Mammary epithelial cell (primary cell): ENCODE measurements around the gene MEGF8.

Experiments used
- EZH2 ChIP-seq: IDR thresholded peaks from 2 replicates; pipeline ENCODE4 v1.6.1; 2012; ENCODE audit warnings: low read length, inconsistent platforms, borderline replicate concordance
- TF ChIP-seq, protein P1 (sequence below), 2 donors: IDR thresholded peaks in 1 of 2; conservative IDR thresholded peaks in 1 of 2; 2 replicates each; pipeline ENCODE4 v1.5.1; 2011 to 2012; ENCODE audit warnings: inconsistent platforms in 2 of 2, low read length in 2 of 2, mild to moderate bottlenecking in 2 of 2, control low read depth in 1 of 2, low read depth in 1 of 2; ENCODE audit not compliant: insufficient read depth in 1 of 2; ENCODE audit errors: extremely low read depth in 1 of 2

GRCh38 chr19:42392165-42392564, 66.7 kb downstream of the MEGF8 start:
- TF ChIP-seq, protein P1, sequence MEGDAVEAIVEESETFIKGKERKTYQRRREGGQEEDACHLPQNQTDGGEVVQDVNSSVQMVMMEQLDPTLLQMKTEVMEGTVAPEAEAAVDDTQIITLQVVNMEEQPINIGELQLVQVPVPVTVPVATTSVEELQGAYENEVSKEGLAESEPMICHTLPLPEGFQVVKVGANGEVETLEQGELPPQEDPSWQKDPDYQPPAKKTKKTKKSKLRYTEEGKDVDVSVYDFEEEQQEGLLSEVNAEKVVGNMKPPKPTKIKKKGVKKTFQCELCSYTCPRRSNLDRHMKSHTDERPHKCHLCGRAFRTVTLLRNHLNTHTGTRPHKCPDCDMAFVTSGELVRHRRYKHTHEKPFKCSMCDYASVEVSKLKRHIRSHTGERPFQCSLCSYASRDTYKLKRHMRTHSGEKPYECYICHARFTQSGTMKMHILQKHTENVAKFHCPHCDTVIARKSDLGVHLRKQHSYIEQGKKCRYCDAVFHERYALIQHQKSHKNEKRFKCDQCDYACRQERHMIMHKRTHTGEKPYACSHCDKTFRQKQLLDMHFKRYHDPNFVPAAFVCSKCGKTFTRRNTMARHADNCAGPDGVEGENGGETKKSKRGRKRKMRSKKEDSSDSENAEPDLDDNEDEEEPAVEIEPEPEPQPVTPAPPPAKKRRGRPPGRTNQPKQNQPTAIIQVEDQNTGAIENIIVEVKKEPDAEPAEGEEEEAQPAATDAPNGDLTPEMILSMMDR (conservative IDR thresholded peaks at IDR 0.05 in 1 of 2, IDR thresholded peaks at IDR 0.05 in 1 of 2; ENCODE audit: extremely low read depth in 1 of 2, insufficient read depth in 1 of 2, low read depth in 1 of 2, low read length in 2 of 2) = no peak
- no peak for TF ChIP-seq EZH2
